ENCODE measurements around the gene SCFD2.

The SCFD2 gene

GRCh38 chr4:53234669-53235068 is 131.2 kb downstream of the SCFD2 start:
- ChIA-PET POLR2A (no interaction called here), CTCF (no interaction called here)
- DNase-seq (ENCODE audit: extremely low spot score) = no peak
- no peak for TF ChIP-seq LEF1 (IDR thresholded peaks at IDR 0.05; ENCODE audit: borderline replicate concordance)
- no peak for TF ChIP-seq CTBP1 (IDR thresholded peaks at IDR 0.05; ENCODE audit: borderline replicate concordance)
- no peak for TF ChIP-seq BHLHE40 (IDR thresholded peaks at IDR 0.05; ENCODE audit: borderline replicate concordance)
- TF ChIP-seq NFRKB (IDR thresholded peaks at IDR 0.05) = no peak

- CTCF ChIA-PET = no interaction called here
- no peak for TF ChIP-seq FOXA1 (IDR thresholded peaks at IDR 0.05)
- TF ChIP-seq TARDBP (IDR thresholded peaks at IDR 0.05) = no peak
- no peak for TF ChIP-seq FOXM1 (IDR thresholded peaks at IDR 0.05; ENCODE audit: borderline replicate concordance)
- TF ChIP-seq HDGF (IDR thresholded peaks at IDR 0.05; ENCODE audit: borderline replicate concordance) = no peak
- no peak for TF ChIP-seq SP1 (IDR thresholded peaks at IDR 0.05)
- no peak for TF ChIP-seq PKNOX1 (IDR thresholded peaks at IDR 0.05)
- no peak for TF ChIP-seq NFRKB (IDR thresholded peaks at IDR 0.05)
- TF ChIP-seq ELF4 (IDR thresholded peaks at IDR 0.05) = no peak
- no peak for TF ChIP-seq L3MBTL2 (conservative IDR thresholded peaks at IDR 0.05)
- no peak for TF ChIP-seq ZNF384 (IDR thresholded peaks at IDR 0.05)
- TF ChIP-seq CTBP1 (IDR thresholded peaks at IDR 0.05; ENCODE audit: borderline replicate concordance) = no peak
- no peak for TF ChIP-seq BHLHE40 (IDR thresholded peaks at IDR 0.05; ENCODE audit: borderline replicate concordance)
- TF ChIP-seq SUZ12 (IDR thresholded peaks at IDR 0.05) = no peak
- no peak for TF ChIP-seq ARNT (IDR thresholded peaks at IDR 0.05)
- TF ChIP-seq LEF1 (IDR thresholded peaks at IDR 0.05; ENCODE audit: borderline replicate concordance) = no peak
- POLR2A ChIA-PET = no interaction called here
Observed at GRCh38 chr4:53234111-53234510, 131.8 kb downstream of the SCFD2 start.

GRCh38 chr4:53233114-53233795 is 132.6 kb downstream of the SCFD2 start:
- no peak for DNase-seq (ENCODE audit: extremely low spot score)
- ChIA-PET CTCF (no interaction called here), POLR2A (no interaction called here)
- TF ChIP-seq SUZ12 (IDR thresholded peaks at IDR 0.05) (no peak), BHLHE40 (IDR thresholded peaks at IDR 0.05; ENCODE audit: borderline replicate concordance) (no peak), FOXK2 (IDR thresholded peaks at IDR 0.05) (no peak), ARNT (IDR thresholded peaks at IDR 0.05) (no peak), HDGF (IDR thresholded peaks at IDR 0.05; ENCODE audit: borderline replicate concordance) (no peak), SP1 (IDR thresholded peaks at IDR 0.05) (no peak), FOXM1 (IDR thresholded peaks at IDR 0.05; ENCODE audit: borderline replicate concordance) (no peak), ZNF384 (IDR thresholded peaks at IDR 0.05) (no peak), TARDBP (IDR thresholded peaks at IDR 0.05) (no peak), CTBP1 (IDR thresholded peaks at IDR 0.05; ENCODE audit: borderline replicate concordance) (no peak)

More at GRCh38 chr4:53234111-53234510, 131.8 kb downstream of the SCFD2 start:
- DNase-seq (ENCODE audit: extremely low spot score) = no peak

GRCh38 chr4:53232371-53232770 is 133.5 kb downstream of the SCFD2 start:
- ChIA-PET POLR2A (no interaction called here), CTCF (no interaction called here)
- no peak for TF ChIP-seq PKNOX1 (IDR thresholded peaks at IDR 0.05)
- no peak for TF ChIP-seq LEF1 (IDR thresholded peaks at IDR 0.05; ENCODE audit: borderline replicate concordance)
- no peak for TF ChIP-seq FOXK2 (IDR thresholded peaks at IDR 0.05)
- no peak for TF ChIP-seq HDGF (IDR thresholded peaks at IDR 0.05; ENCODE audit: borderline replicate concordance)
- no peak for TF ChIP-seq CTBP1 (IDR thresholded peaks at IDR 0.05; ENCODE audit: borderline replicate concordance)
- no peak for TF ChIP-seq ZNF384 (IDR thresholded peaks at IDR 0.05)
- no peak for TF ChIP-seq SP1 (IDR thresholded peaks at IDR 0.05)
- TF ChIP-seq BHLHE40 (IDR thresholded peaks at IDR 0.05; ENCODE audit: borderline replicate concordance) = no peak
- TF ChIP-seq SUZ12 (IDR thresholded peaks at IDR 0.05) = no peak
- no peak for DNase-seq (ENCODE audit: extremely low spot score)

GRCh38 chr4:53228036-53228435 is 137.8 kb downstream of the SCFD2 start:
- POLR2A ChIA-PET = no interaction called here
- no peak for DNase-seq (ENCODE audit: extremely low spot score)

GRCh38 chr4:53227451-53227850 is 138.4 kb downstream of the SCFD2 start:
- POLR2A ChIA-PET = no interaction called here
- DNase-seq (ENCODE audit: extremely low spot score) = no peak
- CTCF ChIA-PET = no interaction called here
- TF ChIP-seq NFRKB (IDR thresholded peaks at IDR 0.05) (no peak), HDGF (IDR thresholded peaks at IDR 0.05; ENCODE audit: borderline replicate concordance) (no peak), LEF1 (IDR thresholded peaks at IDR 0.05; ENCODE audit: borderline replicate concordance) (no peak), FOXK2 (IDR thresholded peaks at IDR 0.05) (no peak), SP1 (IDR thresholded peaks at IDR 0.05) (no peak), PKNOX1 (IDR thresholded peaks at IDR 0.05) (no peak), SUZ12 (IDR thresholded peaks at IDR 0.05) (no peak), TARDBP (IDR thresholded peaks at IDR 0.05) (no peak), FOXA1 (IDR thresholded peaks at IDR 0.05) (no peak), FOXM1 (IDR thresholded peaks at IDR 0.05; ENCODE audit: borderline replicate concordance) (no peak), ELF4 (IDR thresholded peaks at IDR 0.05) (no peak), L3MBTL2 (conservative IDR thresholded peaks at IDR 0.05) (no peak), ARNT (IDR thresholded peaks at IDR 0.05) (no peak), BHLHE40 (IDR thresholded peaks at IDR 0.05; ENCODE audit: borderline replicate concordance) (no peak), CTBP1 (IDR thresholded peaks at IDR 0.05; ENCODE audit: borderline replicate concordance) (no peak)

More at GRCh38 chr4:53228036-53228435, 137.8 kb downstream of the SCFD2 start:
- TF ChIP-seq NFRKB (IDR thresholded peaks at IDR 0.05) (no peak), FOXM1 (IDR thresholded peaks at IDR 0.05; ENCODE audit: borderline replicate concordance) (no peak), ELF4 (IDR thresholded peaks at IDR 0.05) (no peak), BHLHE40 (IDR thresholded peaks at IDR 0.05; ENCODE audit: borderline replicate concordance) (no peak), CTBP1 (IDR thresholded peaks at IDR 0.05; ENCODE audit: borderline replicate concordance) (no peak), SP1 (IDR thresholded peaks at IDR 0.05) (no peak), HDGF (IDR thresholded peaks at IDR 0.05; ENCODE audit: borderline replicate concordance) (no peak), ARNT (IDR thresholded peaks at IDR 0.05) (no peak)
- CTCF ChIA-PET = no interaction called here
